GM12865 (cell line): ENCODE data around the gene CAPRIN2.

ENCODE experiments used
- DNase-seq: peaks from one replicate; pipeline ENCODE4 v3.0.0; 2010; ENCODE audit warnings: low read depth
- H3K4me3 ChIP-seq: 2 replicates; pipeline ENCODE4 v1.5.1; 2011; ENCODE audit warnings: mild to moderate bottlenecking, low read depth, low read length, control low read depth
- TF ChIP-seq, protein P1 (sequence below): IDR thresholded peaks from 2 replicates; pipeline ENCODE4 v1.5.1; 2011; ENCODE audit warnings: low read length, control low read depth, low read depth, inconsistent platforms; ENCODE audit not compliant: insufficient read depth; ENCODE audit errors: missing control alignments

The CAPRIN2 gene

GRCh38 chr12:30784508-30784907 lies 29.8 kb upstream of the CAPRIN2 start:
- no peak for DNase-seq
- H3K4me3 ChIP-seq = no peak overlapping the region
- TF ChIP-seq, protein P1, sequence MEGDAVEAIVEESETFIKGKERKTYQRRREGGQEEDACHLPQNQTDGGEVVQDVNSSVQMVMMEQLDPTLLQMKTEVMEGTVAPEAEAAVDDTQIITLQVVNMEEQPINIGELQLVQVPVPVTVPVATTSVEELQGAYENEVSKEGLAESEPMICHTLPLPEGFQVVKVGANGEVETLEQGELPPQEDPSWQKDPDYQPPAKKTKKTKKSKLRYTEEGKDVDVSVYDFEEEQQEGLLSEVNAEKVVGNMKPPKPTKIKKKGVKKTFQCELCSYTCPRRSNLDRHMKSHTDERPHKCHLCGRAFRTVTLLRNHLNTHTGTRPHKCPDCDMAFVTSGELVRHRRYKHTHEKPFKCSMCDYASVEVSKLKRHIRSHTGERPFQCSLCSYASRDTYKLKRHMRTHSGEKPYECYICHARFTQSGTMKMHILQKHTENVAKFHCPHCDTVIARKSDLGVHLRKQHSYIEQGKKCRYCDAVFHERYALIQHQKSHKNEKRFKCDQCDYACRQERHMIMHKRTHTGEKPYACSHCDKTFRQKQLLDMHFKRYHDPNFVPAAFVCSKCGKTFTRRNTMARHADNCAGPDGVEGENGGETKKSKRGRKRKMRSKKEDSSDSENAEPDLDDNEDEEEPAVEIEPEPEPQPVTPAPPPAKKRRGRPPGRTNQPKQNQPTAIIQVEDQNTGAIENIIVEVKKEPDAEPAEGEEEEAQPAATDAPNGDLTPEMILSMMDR = no peak

DNA sequence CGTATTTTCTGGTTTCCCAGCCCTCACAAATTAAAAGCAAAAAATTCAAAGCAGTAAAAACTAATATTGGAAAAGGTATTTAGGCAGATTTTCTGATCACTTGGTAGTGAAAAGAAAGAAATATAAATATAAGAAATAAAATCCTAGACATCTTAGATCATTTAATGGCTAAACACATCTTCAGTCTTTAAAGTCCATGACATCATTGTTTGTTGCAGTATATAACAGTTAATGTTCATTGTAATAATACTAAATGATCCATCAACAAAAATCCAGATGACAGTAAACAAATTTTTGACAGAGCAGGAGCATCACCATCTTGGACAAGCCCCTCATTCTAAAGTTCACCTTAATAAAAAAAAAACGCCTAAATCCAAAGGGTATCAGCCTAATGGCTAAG lies 29.2 kb upstream of the CAPRIN2 start:
- TF ChIP-seq, protein P1 = no peak
- no peak overlapping the region for H3K4me3 ChIP-seq
- DNase-seq = no peak

GRCh38 chr12:30782316-30783173 lies 27.8 kb upstream of the CAPRIN2 start:
- no peak for DNase-seq
- H3K4me3 ChIP-seq = no peak overlapping the region
- TF ChIP-seq, protein P1 = no peak

- H3K4me3 ChIP-seq = no peak overlapping the region
- no peak for DNase-seq
- TF ChIP-seq, protein P1 = no peak
Measured at GRCh38 chr12:30779578-30779977, 24.8 kb upstream of the CAPRIN2 start.

GRCh38 chr12:30779178-30779577 lies 24.4 kb upstream of the CAPRIN2 start:
- H3K4me3 ChIP-seq = no peak overlapping the region
- TF ChIP-seq, protein P1 = no peak
- no peak for DNase-seq

DNA sequence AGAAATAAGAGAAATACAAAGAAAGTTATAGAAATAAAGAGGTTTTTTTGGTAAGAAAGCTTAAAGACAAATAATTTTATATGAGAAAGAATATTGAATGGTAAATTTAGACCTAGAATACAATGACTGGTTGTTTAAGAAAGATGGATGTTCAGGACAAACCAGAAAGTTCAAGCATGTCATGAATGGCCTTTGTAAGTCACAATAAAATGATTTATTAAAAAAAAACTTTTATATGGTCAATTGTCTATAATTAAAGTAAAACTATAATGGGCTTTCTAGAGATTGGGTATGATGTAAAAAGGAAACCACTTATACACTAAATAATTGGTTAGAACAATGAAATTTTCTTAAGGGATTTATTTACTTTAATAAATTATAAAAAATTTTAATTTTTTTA lies 19.8 kb upstream of the CAPRIN2 start:
- no peak overlapping the region for H3K4me3 ChIP-seq
- DNase-seq = no peak
- TF ChIP-seq, protein P1 = no peak

GRCh38 chr12:30769802-30770201 lies 15.1 kb upstream of the CAPRIN2 start:
- TF ChIP-seq, protein P1 = no peak
- no peak overlapping the region for H3K4me3 ChIP-seq
- no peak for DNase-seq
